OCI-LY3 (cell line): ENCODE data around the gene GPR158.

Source experiments
- H2AFZ ChIP-seq: fragments of 200-600, 300-600 bp; shearing (Covaris generic); 2 replicates; pipeline ENCODE4 v1.6.0; 2014; ENCODE audit warnings: antibody characterized with exemption, low read depth, low read length
- H3K27ac ChIP-seq: fragments of 200-600, 300-600 bp; sonication (generic); 2 replicates; pipeline ENCODE4 v1.5.1; 2014; ENCODE audit warnings: mild to moderate bottlenecking, low read length, moderate library complexity, mixed read lengths
- H3K27me3 ChIP-seq: fragments of 200-600, 300-600 bp; sonication (generic); 2 replicates; pipeline ENCODE4 v1.6.1; 2014; ENCODE audit warnings: low read depth, low read length, mixed read lengths
- H3K36me3 ChIP-seq: fragments of 200-600, 300-600 bp; sonication (generic); replicated peaks from 2 replicates; pipeline ENCODE3; 2014; ENCODE audit warnings: low read depth, low read length, mixed read lengths
- H3K4me1 ChIP-seq: fragments of 300-600, 200-600 bp; sonication (generic); 2 replicates; pipeline ENCODE4 v1.6.1; 2014; ENCODE audit warnings: low read length, mixed read lengths
- H3K4me2 ChIP-seq: fragments of 200-600, 300-600 bp; sonication (generic); 2 replicates; pipeline ENCODE4 v1.6.1; 2014; ENCODE audit warnings: low read length, mixed read lengths
- H3K4me3 ChIP-seq: fragments of 300-600, 200-600 bp; sonication (generic); 2 replicates; pipeline ENCODE4 v1.5.1; 2014; ENCODE audit warnings: antibody characterized with exemption, mild to moderate bottlenecking, low read length, moderate library complexity
- H3K79me2 ChIP-seq: fragments of 300-600, 200-600 bp; shearing (Covaris generic); 2 replicates; pipeline ENCODE4 v1.6.1; 2014; ENCODE audit warnings: mild to moderate bottlenecking, low read length, mixed read lengths
- H3K9ac ChIP-seq: fragments of 300-600, 200-600 bp; shearing (Covaris generic); 2 replicates; pipeline ENCODE4 v1.6.0; 2014; ENCODE audit warnings: mild to moderate bottlenecking, low read length, moderate library complexity
- H3K9me3 ChIP-seq: fragments of 200-600, 300-600 bp; shearing (Covaris generic); 2 replicates; pipeline ENCODE4 v1.6.1; 2014; ENCODE audit warnings: low read length, mixed read lengths; ENCODE audit not compliant: insufficient read depth
- H4K20me1 ChIP-seq: fragments of 200-600, 300-600 bp; sonication (generic); 2 replicates; pipeline ENCODE4 v1.6.1; 2016; ENCODE audit warnings: low read length, mixed read lengths; ENCODE audit not compliant: insufficient read depth
- EZH2phosphoT487 ChIP-seq: fragments of 200-600 bp; shearing (Covaris generic); IDR thresholded peaks from 2 replicates; pipeline ENCODE4 v1.6.1; 2018; ENCODE audit warnings: antibody characterized with exemption, mixed run types, low read depth
- TF ChIP-seq, protein P1 (sequence below): fragments of 200-600, 300-600 bp; sonication (generic); IDR thresholded peaks from 2 replicates; pipeline ENCODE4 v1.5.1; 2014; ENCODE audit warnings: antibody characterized with exemption, low read length, low read depth

GPR158 gene

DNA sequence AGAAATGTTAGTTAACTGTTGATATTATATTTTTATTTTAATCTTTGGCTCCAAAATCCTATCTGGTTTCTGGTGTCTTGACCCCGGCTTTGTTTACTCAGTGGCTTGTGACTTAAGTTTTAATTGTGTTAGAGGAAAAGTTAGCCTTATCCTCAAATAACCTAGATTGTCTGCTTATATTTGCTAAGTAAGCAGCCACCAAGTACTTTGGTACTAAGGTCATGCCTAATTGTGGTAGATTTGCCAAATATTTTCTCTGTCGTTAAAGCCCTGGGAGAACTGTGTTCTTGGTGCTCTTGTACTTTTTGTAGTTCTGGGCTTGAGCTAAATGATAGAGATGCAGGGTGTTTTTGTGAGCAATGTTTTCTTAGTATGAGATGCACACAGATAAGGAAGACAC is 34.8 kb downstream of the GPR158 start:
- H3K9ac ChIP-seq: no peak overlapping the region
- H3K27me3 ChIP-seq: no peaks in the 10 kb centered on the region
- no peaks in the 10 kb centered on the region for H4K20me1 ChIP-seq
- H3K79me2 ChIP-seq: no peaks in the 10 kb centered on the region
- H3K27ac ChIP-seq: no peak overlapping the region
- TF ChIP-seq EZH2phosphoT487: no peak
- TF ChIP-seq, protein P1, sequence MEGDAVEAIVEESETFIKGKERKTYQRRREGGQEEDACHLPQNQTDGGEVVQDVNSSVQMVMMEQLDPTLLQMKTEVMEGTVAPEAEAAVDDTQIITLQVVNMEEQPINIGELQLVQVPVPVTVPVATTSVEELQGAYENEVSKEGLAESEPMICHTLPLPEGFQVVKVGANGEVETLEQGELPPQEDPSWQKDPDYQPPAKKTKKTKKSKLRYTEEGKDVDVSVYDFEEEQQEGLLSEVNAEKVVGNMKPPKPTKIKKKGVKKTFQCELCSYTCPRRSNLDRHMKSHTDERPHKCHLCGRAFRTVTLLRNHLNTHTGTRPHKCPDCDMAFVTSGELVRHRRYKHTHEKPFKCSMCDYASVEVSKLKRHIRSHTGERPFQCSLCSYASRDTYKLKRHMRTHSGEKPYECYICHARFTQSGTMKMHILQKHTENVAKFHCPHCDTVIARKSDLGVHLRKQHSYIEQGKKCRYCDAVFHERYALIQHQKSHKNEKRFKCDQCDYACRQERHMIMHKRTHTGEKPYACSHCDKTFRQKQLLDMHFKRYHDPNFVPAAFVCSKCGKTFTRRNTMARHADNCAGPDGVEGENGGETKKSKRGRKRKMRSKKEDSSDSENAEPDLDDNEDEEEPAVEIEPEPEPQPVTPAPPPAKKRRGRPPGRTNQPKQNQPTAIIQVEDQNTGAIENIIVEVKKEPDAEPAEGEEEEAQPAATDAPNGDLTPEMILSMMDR: no peak
- H3K4me2 ChIP-seq: no peak overlapping the region
- H3K9me3 ChIP-seq: no peaks in the 10 kb centered on the region
- no peak overlapping the region for H3K4me3 ChIP-seq
- no peaks in the 10 kb centered on the region for H3K4me1 ChIP-seq
- H2AFZ ChIP-seq: no peak overlapping the region
- no peaks in the 10 kb centered on the region for H3K36me3 ChIP-seq

DNA sequence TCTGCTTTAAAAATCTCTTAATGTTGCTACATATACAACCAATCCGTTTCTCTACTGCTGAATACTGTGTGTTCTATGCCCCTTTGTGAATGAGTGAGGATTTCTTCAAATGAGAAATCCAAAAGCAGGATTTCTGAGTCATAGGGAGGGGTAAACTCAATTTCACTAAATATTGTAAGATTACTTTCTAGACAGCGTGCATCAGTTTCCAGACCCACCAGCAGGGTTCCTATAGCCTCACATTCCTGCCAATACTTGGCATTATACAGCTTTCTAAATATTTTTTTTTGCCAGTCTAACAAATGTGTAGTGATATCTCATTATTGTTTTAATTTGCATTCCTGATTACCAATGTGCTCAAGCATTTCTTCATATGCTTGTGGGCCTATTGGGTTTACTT is 35.5 kb downstream of the GPR158 start:
- Histone ChIP-seq H3K9ac (no peak overlapping the region), H3K27me3 (no peaks in the 10 kb centered on the region), H3K4me3 (no peak overlapping the region), H2AFZ (no peak overlapping the region), H3K79me2 (no peaks in the 10 kb centered on the region), H3K4me1 (no peaks in the 10 kb centered on the region), H3K4me2 (no peak overlapping the region), H3K36me3 (no peaks in the 10 kb centered on the region), H3K27ac (no peak overlapping the region), H3K9me3 (no peaks in the 10 kb centered on the region), H4K20me1 (no peaks in the 10 kb centered on the region)
- TF ChIP-seq EZH2phosphoT487: no peak
- TF ChIP-seq, protein P1: no peak

DNA sequence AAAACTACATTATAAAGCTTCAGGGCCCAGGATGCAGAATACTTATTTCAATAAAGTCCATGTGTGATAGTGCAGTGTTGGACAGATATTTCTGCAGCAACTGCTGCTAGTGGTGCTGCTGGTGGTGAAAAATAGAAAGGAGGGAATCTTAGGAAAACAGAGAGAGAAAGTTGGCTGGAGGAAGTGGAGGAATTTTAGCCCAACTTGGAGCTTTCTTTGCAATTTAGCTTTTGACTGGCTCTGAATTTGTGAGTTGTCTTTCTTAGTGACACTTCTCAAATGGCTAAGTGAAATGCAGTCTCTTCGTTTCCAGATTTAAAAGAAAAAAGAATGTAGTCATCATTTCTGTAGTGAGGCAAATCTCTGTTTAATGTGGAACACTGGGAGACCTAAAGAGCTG is 45.4 kb downstream of the GPR158 start:
- Histone ChIP-seq H3K4me3 (no peak overlapping the region), H3K9ac (no peak overlapping the region), H2AFZ (no peak overlapping the region), H3K36me3 (no peaks in the 10 kb centered on the region), H3K9me3 (no peaks in the 10 kb centered on the region), H4K20me1 (no peaks in the 10 kb centered on the region), H3K4me2 (no peak overlapping the region), H3K4me1 (no peaks in the 10 kb centered on the region), H3K27ac (no peak overlapping the region), H3K27me3 (no peaks in the 10 kb centered on the region), H3K79me2 (no peaks in the 10 kb centered on the region)
- TF ChIP-seq, protein P1: no peak
- TF ChIP-seq EZH2phosphoT487: no peak

DNA sequence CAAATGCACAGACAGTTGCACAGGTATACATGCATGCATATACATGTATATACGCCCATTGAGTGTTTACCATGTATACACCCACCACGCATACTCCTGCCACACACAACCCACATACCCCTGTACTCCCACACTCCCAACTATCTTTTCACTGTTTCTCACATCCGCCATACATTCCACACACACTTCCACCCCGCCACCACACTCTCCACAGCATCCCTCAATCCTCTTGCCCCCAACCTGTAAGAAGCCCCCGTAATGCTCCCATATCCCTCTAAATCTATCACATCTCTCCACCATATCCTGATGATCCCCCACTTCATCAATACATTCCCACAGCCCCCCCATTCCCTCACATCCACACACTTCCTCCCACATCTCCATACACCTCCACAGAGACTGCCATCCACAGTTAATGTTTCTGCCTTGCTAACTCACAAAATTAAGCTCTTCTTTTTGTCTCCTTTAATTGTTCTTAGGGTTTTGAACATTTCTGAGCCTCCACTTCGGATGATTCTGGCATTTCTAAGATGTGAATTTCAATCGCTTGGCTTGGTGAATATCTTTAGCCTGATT is 47.4 kb downstream of the GPR158 start:
- no peak for TF ChIP-seq EZH2phosphoT487
- TF ChIP-seq, protein P1: no peak
- Histone ChIP-seq H2AFZ (no peak overlapping the region), H3K4me3 (no peak overlapping the region), H3K27me3 (no peaks in the 10 kb centered on the region), H3K9ac (no peak overlapping the region), H3K4me1 (no peaks in the 10 kb centered on the region), H3K9me3 (no peaks in the 10 kb centered on the region), H3K27ac (no peak overlapping the region), H3K36me3 (no peaks in the 10 kb centered on the region), H3K4me2 (no peak overlapping the region), H4K20me1 (no peaks in the 10 kb centered on the region), H3K79me2 (no peaks in the 10 kb centered on the region)
